GM23338 (cell line): ENCODE results near the gene SLC22A3. TPM values are rescaled to one million over a fixed set of nuclear protein-coding genes. Genes with fewer than 3 reads are reported as not detected.

Source experiments
- ATAC-seq: fragments of 200-7000 bp; cut with Tn5 transposase; 3 replicates; pipeline ENCODE4 v1.9.1; 2020
- DNase-seq: peaks from one replicate; pipeline ENCODE4 v3.0.0-alpha.2; 2015; ENCODE audit warnings: low spot score
- H2AFZ ChIP-seq: fragments of 200-600 bp; sonication (generic); 2 replicates; pipeline ENCODE4 v1.8.0; 2016; ENCODE audit warnings: antibody characterized with exemption, mild to moderate bottlenecking, moderate library complexity
- H3F3A ChIP-seq: fragments of 200-600 bp; sonication (generic); replicated peaks from 2 replicates; pipeline ENCODE4 v1.8.0; 2017; ENCODE audit warnings: antibody characterized with exemption, mixed run types, low read depth
- H3K27ac ChIP-seq: fragments of 200-600 bp; sonication (generic); 2 replicates; pipeline ENCODE4 v1.6.1; 2016; ENCODE audit warnings: low read depth
- H3K27me3 ChIP-seq: fragments of 200-600 bp; sonication (generic); 2 replicates; pipeline ENCODE4 v1.8.0; 2016; ENCODE audit warnings: mild to moderate bottlenecking, mixed run types, moderate library complexity; ENCODE audit not compliant: insufficient read depth
- H3K36me3 ChIP-seq: fragments of 200-600 bp; sonication (generic); 2 replicates; pipeline ENCODE4 v1.8.0; 2016; ENCODE audit warnings: mild to moderate bottlenecking; ENCODE audit not compliant: insufficient read depth
- H3K4me1 ChIP-seq: fragments of 200-600 bp; sonication (generic); 2 replicates; pipeline ENCODE4 v1.8.0; 2016; ENCODE audit warnings: mild to moderate bottlenecking, moderate library complexity; ENCODE audit not compliant: insufficient read depth
- H3K4me2 ChIP-seq: fragments of 200-600 bp; sonication (generic); 2 replicates; pipeline ENCODE4 v1.7.1; 2017; ENCODE audit warnings: mixed run types
- H3K4me3 ChIP-seq: fragments of 200-600 bp; sonication (generic); 2 replicates; pipeline ENCODE4 v1.6.1; 2016; ENCODE audit warnings: mixed run types
- H3K79me2 ChIP-seq: fragments of 200-600 bp; sonication (generic); replicated peaks from 2 replicates; pipeline ENCODE4 v1.8.0; 2017; ENCODE audit warnings: mild to moderate bottlenecking; ENCODE audit not compliant: insufficient read depth
- H3K9me2 ChIP-seq: fragments of 200-600 bp; sonication (generic); 2 replicates; pipeline ENCODE4 v1.8.0; 2017; ENCODE audit not compliant: insufficient read depth
- H4K20me1 ChIP-seq: fragments of 200-600 bp; sonication (generic); replicated peaks from 2 replicates; pipeline ENCODE4 v1.8.0; 2017; ENCODE audit warnings: mild to moderate bottlenecking; ENCODE audit not compliant: insufficient read depth
- H3K27ac Mint-ChIP-seq: 2 replicates; pipeline ENCODE4 v1.8.0; 2020; ENCODE audit warnings: inconsistent platforms, mild to moderate bottlenecking, moderate library complexity, mixed read lengths
- H3K27me3 Mint-ChIP-seq: 3 replicates; pipeline ENCODE4 v1.8.0; 2022; ENCODE audit warnings: low read depth, mild to moderate bottlenecking, moderate library complexity, mixed read lengths, inconsistent platforms; ENCODE audit not compliant: insufficient read depth, poor library complexity
- H3K36me3 Mint-ChIP-seq: 3 replicates; pipeline ENCODE4 v1.8.0; 2021; ENCODE audit warnings: low read depth, mild to moderate bottlenecking, inconsistent platforms, moderate library complexity, mixed read lengths
- H3K4me1 Mint-ChIP-seq: 3 replicates; pipeline ENCODE4 v1.8.0; 2020; ENCODE audit warnings: mild to moderate bottlenecking, inconsistent platforms, mixed read lengths
- H3K4me3 Mint-ChIP-seq: 3 replicates; pipeline ENCODE4 v1.8.0; 2021; ENCODE audit warnings: moderate library complexity, mild to moderate bottlenecking, inconsistent platforms, mixed read lengths
- H3K9me3 Mint-ChIP-seq: 3 replicates; pipeline ENCODE4 v1.8.0; 2020; ENCODE audit warnings: moderate library complexity, mild to moderate bottlenecking, inconsistent platforms, mixed read lengths
- EZH2 ChIP-seq: fragments of 200-600 bp; sonication (generic); IDR thresholded peaks from one replicate; pipeline ENCODE4 v1.8.0; 2017; ENCODE audit warnings: antibody characterized with exemption, mild to moderate bottlenecking, low read depth; ENCODE audit not compliant: unreplicated experiment
- JUNB ChIP-seq: IDR thresholded peaks from one replicate; pipeline ENCODE4 v1.6.1; 2016; ENCODE audit warnings: antibody characterized with exemption; ENCODE audit not compliant: unreplicated experiment
- NANOG ChIP-seq: IDR thresholded peaks from 2 replicates; pipeline ENCODE4 v1.6.1; 2016; ENCODE audit warnings: antibody characterized with exemption, borderline replicate concordance
- REST ChIP-seq: IDR thresholded peaks from one replicate; pipeline ENCODE4 v1.6.1; 2018; ENCODE audit warnings: antibody characterized with exemption; ENCODE audit not compliant: unreplicated experiment
- STAT1 ChIP-seq: IDR thresholded peaks from one replicate; pipeline ENCODE4 v1.6.1; 2016; ENCODE audit warnings: antibody characterized with exemption; ENCODE audit not compliant: unreplicated experiment
- ZNF114 ChIP-seq: fragments of 250-450 bp; sonication (Bioruptor Pico); IDR thresholded peaks from 2 replicates; pipeline ENCODE4 v1.5.0; 2020; ENCODE audit warnings: mild to moderate bottlenecking, moderate library complexity
- ZNF331 ChIP-seq: fragments of 250-450 bp; sonication (Bioruptor Pico); IDR thresholded peaks from 2 replicates; pipeline ENCODE4 v1.5.0; 2020; ENCODE audit warnings: low read depth, mild to moderate bottlenecking, moderate library complexity
- polyA plus RNA-seq: library from polyadenylated mRNA; unstranded; fragments of >200 nt; fragmentation: Nextera tagmentation; extraction: Ambion mirVana; gene quantifications from 2 replicates; pipeline ENCODE4 v1.2.1, GENCODE V29; 2016
- total RNA-seq: library from RNA; depleted of rRNA; stranded (reverse); fragments of >200 nt; shearing (Covaris generic); gene quantifications from 2 replicates; pipeline ENCODE4 v1.2.3, GENCODE V29; 2014

The SLC22A3 gene
- total and polyA plus RNA-seq, 2 experiments from 2014 or later, result 0.78 to 3.2 TPM

GRCh38 chr6:160429620-160429895 lies 81.4 kb downstream of the SLC22A3 start:
- H3K36me3 ChIP-seq, result no peaks in the 10 kb centered on the region
- H3K79me2 ChIP-seq, result no peaks in the 10 kb centered on the region
- 0 out of 2 replicates have a peak overlapping the region, but pooled peaks have one; percentile 14 for H3K4me2 ChIP-seq
- peaks cover 23% of the 10 kb centered on the region for H3K4me1 Mint-ChIP-seq
- no peak overlapping the region for H3K27ac Mint-ChIP-seq
- ATAC-seq (no peak), DNase-seq (no peak)
- H3K4me1 ChIP-seq, result peaks cover 14% of the 10 kb centered on the region
- H4K20me1 ChIP-seq, result no peaks in the 10 kb centered on the region
- TF ChIP-seq EZH2, result no peak
- no peak for TF ChIP-seq STAT1
- no peak for TF ChIP-seq ZNF331 (CRISPR knock-in tag)
- no peak for TF ChIP-seq ZNF114 (CRISPR knock-in tag)
- TF ChIP-seq NANOG, result no peak
- H3K9me2 ChIP-seq, result no peaks in the 10 kb centered on the region
- H3K9me3 Mint-ChIP-seq, result no peaks in the 10 kb centered on the region
- no peaks in the 10 kb centered on the region for H3F3A ChIP-seq
- no peak overlapping the region for H3K27ac ChIP-seq
- H3K4me3 Mint-ChIP-seq, result no peak overlapping the region; the same call in 2 of the 3 replicates
- H3K36me3 Mint-ChIP-seq, result no peaks in the 10 kb centered on the region
- H3K27me3 Mint-ChIP-seq, result peaks cover 1% of the 10 kb centered on the region
- H3K27me3 ChIP-seq, result no peaks in the 10 kb centered on the region
- no peak overlapping the region for H3K4me3 ChIP-seq
- peak overlapping the region; percentile 35; the same call in 1 of the 2 replicates for H2AFZ ChIP-seq

- DNase-seq, result no peak
- Mint-ChIP-seq H3K27me3 (peaks cover 1% of the 10 kb centered on the region), H3K4me1 (peaks cover 23% of the 10 kb centered on the region), H3K9me3 (no peaks in the 10 kb centered on the region), H3K27ac (no peak overlapping the region; the same call in 1 of the 2 replicates), H3K4me3 (no peak overlapping the region), H3K36me3 (no peaks in the 10 kb centered on the region)
- no peak overlapping the region for H2AFZ ChIP-seq
- no peak overlapping the region for H3K4me3 ChIP-seq
- TF ChIP-seq STAT1 (no peak), REST (no peak)
- no peaks in the 10 kb centered on the region for H3F3A ChIP-seq
- no peaks in the 10 kb centered on the region for H3K79me2 ChIP-seq
- no peaks in the 10 kb centered on the region for H3K27me3 ChIP-seq
- H4K20me1 ChIP-seq, result no peaks in the 10 kb centered on the region
- H3K9me2 ChIP-seq, result no peaks in the 10 kb centered on the region
- H3K4me1 ChIP-seq, result peaks cover 14% of the 10 kb centered on the region
- ATAC-seq, result no peak
- no peaks in the 10 kb centered on the region for H3K36me3 ChIP-seq
- no peak overlapping the region for H3K4me2 ChIP-seq
- no peak overlapping the region for H3K27ac ChIP-seq
These were observed 82.0 kb downstream of the SLC22A3 start for GRCh38 chr6:160430203-160430602.

- no peak overlapping the region for H3K4me2 ChIP-seq
- Mint-ChIP-seq H3K27ac (no peak overlapping the region), H3K9me3 (no peaks in the 10 kb centered on the region), H3K4me1 (peaks cover 26% of the 10 kb centered on the region), H3K4me3 (no peak overlapping the region), H3K27me3 (peaks cover 1% of the 10 kb centered on the region), H3K36me3 (no peaks in the 10 kb centered on the region)
- H3K4me3 ChIP-seq, result no peak overlapping the region
- no peak overlapping the region for H2AFZ ChIP-seq
- no peaks in the 10 kb centered on the region for H3K27me3 ChIP-seq
- H4K20me1 ChIP-seq, result no peaks in the 10 kb centered on the region
- no peaks in the 10 kb centered on the region for H3K36me3 ChIP-seq
- DNase-seq, result no peak
- H3K79me2 ChIP-seq, result no peaks in the 10 kb centered on the region
- no peak for ATAC-seq
- no peak overlapping the region for H3K27ac ChIP-seq
- H3K9me2 ChIP-seq, result no peaks in the 10 kb centered on the region
- H3F3A ChIP-seq, result no peaks in the 10 kb centered on the region
- peaks cover 14% of the 10 kb centered on the region for H3K4me1 ChIP-seq
- TF ChIP-seq JUNB, result no peak
These were observed 82.6 kb downstream of the SLC22A3 start for GRCh38 chr6:160430751-160431150.
